ENCODE results near the gene ZDHHC17.
"Not testable (repeated sequence)": the region's sequence is repeated elsewhere in the genome, so short reads cannot be mapped to it uniquely, and the experiment has no call there.

ZDHHC17 gene, protein sequence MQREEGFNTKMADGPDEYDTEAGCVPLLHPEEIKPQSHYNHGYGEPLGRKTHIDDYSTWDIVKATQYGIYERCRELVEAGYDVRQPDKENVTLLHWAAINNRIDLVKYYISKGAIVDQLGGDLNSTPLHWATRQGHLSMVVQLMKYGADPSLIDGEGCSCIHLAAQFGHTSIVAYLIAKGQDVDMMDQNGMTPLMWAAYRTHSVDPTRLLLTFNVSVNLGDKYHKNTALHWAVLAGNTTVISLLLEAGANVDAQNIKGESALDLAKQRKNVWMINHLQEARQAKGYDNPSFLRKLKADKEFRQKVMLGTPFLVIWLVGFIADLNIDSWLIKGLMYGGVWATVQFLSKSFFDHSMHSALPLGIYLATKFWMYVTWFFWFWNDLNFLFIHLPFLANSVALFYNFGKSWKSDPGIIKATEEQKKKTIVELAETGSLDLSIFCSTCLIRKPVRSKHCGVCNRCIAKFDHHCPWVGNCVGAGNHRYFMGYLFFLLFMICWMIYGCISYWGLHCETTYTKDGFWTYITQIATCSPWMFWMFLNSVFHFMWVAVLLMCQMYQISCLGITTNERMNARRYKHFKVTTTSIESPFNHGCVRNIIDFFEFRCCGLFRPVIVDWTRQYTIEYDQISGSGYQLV

DNA sequence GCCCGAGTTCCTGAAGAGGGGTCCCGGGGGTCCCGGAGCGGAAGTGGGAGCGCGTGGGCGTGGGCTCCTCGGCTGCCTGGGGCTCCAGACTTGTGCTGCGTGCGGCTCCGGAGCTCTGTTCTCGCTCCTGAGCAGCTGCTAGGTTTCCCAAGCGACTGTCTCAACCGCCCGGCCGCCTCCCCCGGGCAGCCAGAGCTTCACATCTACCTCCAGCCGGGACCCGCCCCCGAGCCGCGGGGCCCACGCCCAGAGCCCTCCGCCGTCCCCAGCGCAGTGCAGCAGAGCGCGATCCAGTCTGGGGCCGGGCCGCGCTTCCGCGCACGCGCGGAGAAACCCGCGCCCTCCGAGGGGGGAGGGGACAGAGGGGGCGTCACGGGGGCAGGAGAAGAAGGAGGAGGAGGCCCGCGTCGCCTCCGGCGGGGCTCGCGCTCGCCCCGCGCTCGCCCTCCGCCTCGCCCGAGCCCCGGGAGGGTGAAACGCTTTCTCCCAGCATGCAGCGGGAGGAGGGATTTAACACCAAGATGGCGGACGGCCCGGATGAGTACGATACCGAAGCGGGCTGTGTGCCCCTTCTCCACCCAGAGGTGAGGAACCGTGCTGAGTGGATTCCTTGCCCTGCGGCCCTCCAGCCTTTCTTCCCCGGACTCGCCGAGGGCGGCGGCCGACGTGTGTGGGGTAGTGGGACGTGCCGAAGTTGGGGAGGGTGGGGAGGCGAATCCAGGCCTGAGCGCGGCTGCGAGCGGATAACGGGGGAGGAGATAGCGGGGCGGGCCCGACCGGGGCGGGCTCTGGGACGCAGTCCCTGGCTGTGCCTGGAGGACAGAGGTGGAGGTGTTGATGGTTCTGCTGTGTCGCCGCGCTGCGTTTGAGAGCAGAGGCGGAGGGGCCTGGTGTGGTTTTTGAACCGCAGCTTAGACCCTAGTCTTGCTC lies at the start of gene ZDHHC17:
Gene ZDHHC17 (plus strand): TSS at position 370 of the 930 bp plus-strand sequence. CDS start 122 bp downstream, at position 492.
- DNase-seq (ENCODE audit: low read depth in 1 of 2, low spot score in 1 of 2) = peak; percentile 81 to 90

GRCh38 chr12:76714415-76714814 lies 49.5 kb upstream of the ZDHHC17 start:
- DNase-seq (ENCODE audit: low read depth in 1 of 2, low spot score in 1 of 2) = no peak

DNA sequence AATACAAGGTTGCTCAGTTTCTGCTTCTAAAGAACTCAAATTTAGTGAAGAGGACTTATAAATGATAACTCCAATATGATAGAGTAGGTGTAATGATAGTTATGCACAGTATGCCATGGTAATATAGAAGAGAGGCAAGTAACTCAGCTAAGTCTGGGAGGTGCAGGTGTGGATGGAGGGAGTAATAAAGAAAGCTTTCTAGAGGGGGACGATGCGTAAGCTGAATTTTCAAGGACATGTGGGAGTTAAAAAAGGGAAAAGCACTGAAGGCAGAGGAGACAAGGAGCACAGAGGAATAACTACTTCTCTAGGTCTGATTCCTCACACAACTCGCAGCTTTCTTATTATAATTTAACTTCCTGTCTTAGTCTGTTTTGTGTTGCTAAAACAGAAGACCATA lies 49.1 kb upstream of the ZDHHC17 start:
- DNase-seq (ENCODE audit: low read depth in 1 of 2, low spot score in 1 of 2) = no peak

DNA sequence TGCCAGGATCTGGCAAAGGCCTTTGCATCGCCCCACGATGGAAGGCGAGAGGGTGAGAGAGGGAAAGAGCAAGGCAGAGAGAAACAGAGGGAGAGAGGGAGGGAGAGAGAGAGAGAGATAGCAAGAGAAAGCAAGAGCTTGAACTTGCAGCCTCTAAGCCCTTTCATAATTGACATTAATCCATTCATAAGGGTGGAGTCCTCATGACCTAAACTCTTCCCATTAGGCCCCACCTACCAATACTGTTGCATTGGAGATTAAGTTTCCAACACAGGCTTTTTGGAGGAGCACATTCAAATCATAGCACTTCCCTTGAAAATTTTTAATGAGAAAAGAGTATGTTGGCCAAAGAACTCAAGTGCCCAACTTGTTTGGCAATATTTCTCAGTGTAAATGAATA lies 48.6 kb upstream of the ZDHHC17 start:
- DNase-seq (ENCODE audit: low read depth in 1 of 2, low spot score in 1 of 2) = no peak

DNA sequence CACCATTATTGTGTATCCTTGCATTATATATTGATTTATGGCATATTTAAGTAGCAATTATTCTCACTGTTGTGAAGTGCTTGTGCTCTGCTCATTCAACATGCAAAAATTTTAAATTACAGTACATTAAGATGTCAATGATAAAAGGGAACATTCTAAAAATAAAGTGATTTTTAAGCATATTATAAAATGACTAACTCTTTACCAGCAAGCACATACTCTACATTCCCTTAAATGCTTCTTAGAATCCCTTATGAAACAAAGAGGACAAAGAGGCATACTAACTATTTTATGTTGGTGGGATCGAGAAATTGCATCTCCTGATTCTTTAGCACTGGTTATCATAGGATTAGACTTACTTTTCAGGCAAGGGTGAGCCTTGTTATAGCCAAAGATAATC lies 46.6 kb upstream of the ZDHHC17 start:
- DNase-seq (ENCODE audit: low read depth in 1 of 2, low spot score in 1 of 2) = no peak

- no peak for DNase-seq (ENCODE audit: low read depth in 1 of 2, low spot score in 1 of 2)
Measured at GRCh38 chr12:76719171-76720041, 44.5 kb upstream of the ZDHHC17 start.

DNA sequence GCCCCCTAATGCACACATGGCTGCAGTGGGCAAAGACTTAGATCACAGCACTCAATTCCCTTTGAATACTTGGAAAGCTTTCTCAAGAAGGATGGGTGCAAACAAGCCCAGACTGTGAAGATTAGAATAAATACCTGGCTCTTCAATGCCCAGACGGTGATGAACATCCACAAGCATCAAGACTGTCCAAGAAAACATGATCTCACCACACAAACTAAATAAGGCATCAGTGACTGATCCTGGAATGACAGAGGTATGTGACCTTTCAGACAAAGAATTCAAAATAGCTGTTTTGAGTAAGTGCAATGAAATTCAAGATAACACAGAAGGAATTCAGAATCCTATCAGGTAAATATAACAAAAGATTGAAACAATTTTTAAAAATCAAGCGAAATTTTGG lies 43.8 kb upstream of the ZDHHC17 start:
- no peak for DNase-seq (ENCODE audit: low read depth in 1 of 2, low spot score in 1 of 2)

DNA sequence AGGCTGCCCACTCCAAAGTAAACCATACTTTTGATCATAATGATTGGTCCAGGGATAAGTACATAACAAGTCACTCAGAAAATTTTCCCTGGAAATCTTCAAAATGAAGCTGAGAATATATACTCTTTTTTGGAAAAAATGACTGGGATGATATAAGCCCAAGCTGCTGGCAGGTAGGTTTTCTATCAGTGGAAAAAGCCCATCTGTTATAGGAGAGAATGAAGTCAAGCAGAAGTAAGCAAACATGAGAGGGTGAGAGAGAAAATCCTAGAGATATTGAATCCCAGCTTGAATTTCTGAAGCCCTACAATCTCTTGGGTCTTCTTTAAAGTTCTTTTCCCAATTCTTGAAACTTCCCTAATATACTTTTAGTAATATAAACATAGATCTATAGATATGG lies 37.3 kb upstream of the ZDHHC17 start:
- DNase-seq (ENCODE audit: low read depth in 1 of 2, low spot score in 1 of 2) = no peak

DNA sequence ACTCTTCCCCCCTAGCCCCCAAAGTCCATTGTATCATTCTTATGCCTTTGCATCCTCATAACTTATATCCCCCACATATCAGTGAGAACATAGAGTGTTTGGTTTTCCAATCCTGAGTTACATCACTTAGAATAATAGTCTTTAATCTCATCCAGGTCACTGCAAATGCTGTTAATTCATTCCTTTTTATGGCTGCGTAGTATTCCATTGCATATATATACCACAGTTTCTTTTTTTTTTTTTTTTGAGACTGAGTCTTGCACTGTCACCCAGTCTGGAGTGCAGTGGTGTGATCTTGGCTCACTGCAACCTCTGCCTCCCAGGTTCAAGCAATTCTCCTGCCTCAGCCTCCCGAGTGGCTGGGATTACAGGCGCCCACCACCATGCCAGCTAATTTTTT lies 31.7 kb upstream of the ZDHHC17 start:
- not testable (repeated sequence) for DNase-seq (ENCODE audit: low read depth in 1 of 2, low spot score in 1 of 2)

DNA sequence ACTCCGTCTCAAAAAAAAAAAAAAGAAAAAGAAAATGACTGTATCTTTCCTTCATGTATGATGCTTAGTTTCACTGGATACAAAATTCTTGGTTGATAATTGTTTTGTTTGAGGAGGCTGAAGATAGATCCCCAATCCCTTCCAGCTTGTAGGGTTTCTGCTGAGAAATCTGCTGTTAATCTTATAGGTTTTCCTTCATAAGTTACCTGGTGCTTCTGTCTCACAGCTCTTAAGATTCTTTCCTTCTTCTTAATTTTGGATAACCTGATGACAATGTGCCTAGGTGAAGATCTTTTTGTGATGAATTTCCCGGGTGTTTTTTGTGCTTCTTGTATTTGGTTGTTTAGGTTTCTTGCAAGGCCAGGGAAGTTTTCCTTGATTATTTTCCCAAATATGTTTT lies 26.2 kb upstream of the ZDHHC17 start:
- DNase-seq (ENCODE audit: low read depth in 1 of 2, low spot score in 1 of 2) = not testable (repeated sequence)

- DNase-seq (ENCODE audit: low read depth in 1 of 2, low spot score in 1 of 2) = no peak
Measured at GRCh38 chr12:76738824-76739579, 24.9 kb upstream of the ZDHHC17 start.

DNA sequence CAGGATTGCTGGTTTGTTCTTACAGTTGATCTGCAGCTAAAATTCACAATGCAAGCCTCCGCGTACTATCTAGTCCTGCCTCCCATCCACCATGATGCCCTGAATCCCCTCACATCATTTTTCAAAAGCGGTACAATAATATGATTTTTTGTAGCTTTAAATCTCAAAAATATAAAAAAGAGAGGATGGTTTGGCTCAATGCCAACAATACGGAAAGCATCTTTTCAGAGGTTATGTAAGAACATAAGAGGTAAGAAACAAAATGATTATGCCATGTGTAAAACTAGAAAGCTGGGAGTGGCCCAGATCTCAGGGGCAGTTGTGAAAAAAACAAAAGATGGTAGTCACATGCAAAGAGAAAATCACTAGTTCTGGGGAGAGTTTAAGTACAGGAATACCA lies 24.0 kb upstream of the ZDHHC17 start:
- no peak for DNase-seq (ENCODE audit: low read depth in 1 of 2, low spot score in 1 of 2)

DNA sequence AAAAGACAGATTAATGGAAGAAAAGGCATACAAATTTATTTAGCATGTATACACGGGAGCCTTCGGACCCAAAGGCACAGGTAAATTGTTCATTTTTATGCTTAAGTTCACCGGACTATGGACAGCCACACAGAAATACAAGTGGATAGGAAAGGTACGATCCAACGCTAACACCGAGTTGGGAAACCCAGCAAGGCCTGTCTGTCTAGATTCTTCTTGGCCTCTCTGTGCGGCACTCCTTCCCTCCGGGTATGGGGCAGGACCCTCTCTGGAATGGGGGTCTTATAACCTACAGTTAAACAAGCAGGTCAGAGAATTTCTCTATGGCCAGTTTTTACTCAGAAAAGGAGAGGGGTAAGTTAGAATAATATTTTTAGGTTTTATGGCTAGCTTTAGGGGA lies 23.4 kb upstream of the ZDHHC17 start:
- DNase-seq (ENCODE audit: low read depth in 1 of 2, low spot score in 1 of 2) = no peak

- no peak for DNase-seq (ENCODE audit: low read depth in 1 of 2, low spot score in 1 of 2)
Measured at GRCh38 chr12:76745343-76745742, 18.6 kb upstream of the ZDHHC17 start.

DNA sequence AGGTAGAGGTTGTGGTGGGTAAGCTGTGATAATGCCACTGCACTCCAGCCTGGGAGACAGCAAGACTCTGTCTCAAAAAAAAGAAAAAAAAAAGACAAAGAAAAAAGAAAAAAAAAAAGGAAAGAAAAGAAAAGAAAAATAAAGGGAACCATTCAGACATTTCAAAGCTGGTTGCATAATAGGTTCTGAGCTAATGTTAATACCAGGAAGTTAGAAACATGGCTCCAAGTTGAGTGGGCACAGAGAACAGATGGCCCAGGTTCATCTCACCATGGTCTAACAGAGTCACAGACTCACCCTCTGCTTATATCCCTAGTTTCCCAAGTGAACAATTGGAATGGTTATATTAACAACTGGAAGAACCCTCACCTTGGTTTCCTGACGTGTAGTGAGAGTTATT lies 17.4 kb upstream of the ZDHHC17 start:
- DNase-seq (ENCODE audit: low read depth in 1 of 2, low spot score in 1 of 2) = no peak

DNA sequence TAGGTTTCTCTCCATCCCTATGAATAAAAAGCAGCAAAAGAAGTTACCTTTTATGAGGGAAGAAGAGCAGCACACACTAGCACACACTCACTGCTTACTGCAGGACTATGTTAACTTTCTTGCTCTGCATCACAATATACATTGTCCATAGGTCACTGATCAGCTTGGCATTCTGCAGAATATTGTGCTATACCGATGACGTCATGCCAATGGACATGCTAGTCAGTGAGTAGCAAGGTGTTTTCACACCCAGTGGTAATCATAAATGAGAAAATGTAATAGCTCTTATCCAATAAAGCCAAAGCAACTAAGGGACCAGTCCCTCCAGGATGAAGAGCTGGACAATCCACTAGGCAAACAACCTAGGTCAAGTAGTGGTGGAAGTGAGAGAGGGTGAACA lies 16.7 kb upstream of the ZDHHC17 start:
- no peak for DNase-seq (ENCODE audit: low read depth in 1 of 2, low spot score in 1 of 2)

DNA sequence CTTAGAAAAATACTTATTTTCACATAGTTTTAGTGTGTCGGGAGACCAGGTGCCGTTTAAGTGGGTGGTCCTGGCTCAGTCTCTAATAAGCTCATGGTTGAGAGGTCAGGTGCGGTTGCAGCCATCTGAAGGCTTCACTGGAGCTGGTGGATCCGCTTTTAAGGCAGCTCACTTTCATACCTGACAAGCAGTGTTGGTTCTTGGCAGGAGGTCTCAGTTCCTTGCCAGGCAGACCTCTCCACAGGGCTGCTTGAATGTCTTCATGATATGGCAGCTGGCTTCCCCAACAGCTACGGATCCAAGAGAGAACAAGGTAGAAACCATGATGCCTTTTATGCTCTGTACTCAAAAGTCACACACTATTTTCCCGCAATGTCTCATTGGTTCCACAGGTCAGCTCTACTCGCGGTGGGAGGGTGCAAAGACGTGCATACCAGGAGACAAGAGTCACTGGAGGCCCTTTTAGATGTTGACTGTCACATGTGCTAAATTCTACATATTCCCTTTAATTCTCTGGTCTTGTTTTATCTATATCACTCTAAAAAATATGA lies 8.0 kb upstream of the ZDHHC17 start:
- no peak for DNase-seq (ENCODE audit: low read depth in 1 of 2, low spot score in 1 of 2)

GRCh38 chr12:76757694-76758093 lies 6.2 kb upstream of the ZDHHC17 start:
- DNase-seq (ENCODE audit: low read depth in 1 of 2, low spot score in 1 of 2) = no peak

DNA sequence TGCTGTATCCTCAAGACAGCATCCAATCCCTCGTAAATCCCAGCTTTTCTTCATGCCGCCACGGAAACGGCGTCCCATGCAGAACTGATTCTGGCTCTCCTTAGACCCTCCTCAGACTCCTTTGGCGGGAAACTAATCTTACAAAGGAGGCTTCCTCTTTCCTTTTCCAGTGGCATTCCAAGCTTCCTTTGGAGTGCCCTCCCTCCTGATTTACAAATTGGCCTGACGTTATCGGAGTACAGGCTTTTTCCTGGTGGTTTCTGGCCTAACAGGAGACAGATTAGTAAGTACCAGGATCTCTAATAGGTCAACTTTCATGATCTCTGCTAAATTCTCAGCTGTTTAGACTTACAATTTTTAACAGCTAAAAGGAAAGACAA lies 1.3 kb upstream of the ZDHHC17 start:
- DNase-seq (ENCODE audit: low read depth in 1 of 2, low spot score in 1 of 2) = no peak

DNA sequence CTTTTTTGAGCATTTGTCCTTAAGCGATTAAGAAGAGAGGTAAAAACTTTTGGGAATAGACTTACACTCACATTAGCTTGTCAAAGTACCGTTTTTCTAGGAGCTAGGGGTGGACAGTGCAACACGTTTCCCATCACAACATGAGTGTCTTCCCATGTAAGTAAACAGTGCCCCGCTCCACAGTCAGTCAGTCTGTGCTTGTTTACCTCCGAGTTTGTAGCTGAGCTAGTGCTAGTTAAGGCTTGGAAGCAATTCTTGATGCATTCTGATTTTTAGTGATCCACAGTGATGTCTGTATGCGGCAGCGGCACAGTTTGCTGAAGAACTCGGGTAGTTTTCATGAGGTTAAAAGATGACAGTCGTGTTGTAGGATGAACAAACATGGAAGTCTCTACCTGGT lies 941 bp downstream of the ZDHHC17 start:
- DNase-seq (ENCODE audit: low read depth in 1 of 2, low spot score in 1 of 2) = no peak

All from activated CD4-positive, alpha-beta T cell treated with anti-CD3 and anti-CD28 coated beads, Interleukin-2, amount 50 U/mL, for 24 hours (primary cell).